Prostate gland (tissue), 2 donors: ENCODE data around the gene RARG. TPM values are rescaled to one million over a fixed set of nuclear protein-coding genes. Genes with fewer than 3 reads are reported as not detected.
A peak's percentile ranks its signal among the peaks of the same experiment; 100 is the strongest.

Experiments used
- DNase-seq: peaks from one replicate; pipeline ENCODE4 v3.0.0-alpha.2; 2019; ENCODE audit warnings: low spot score
- H3K27ac ChIP-seq, 2 donors: fragments of 200-600 bp; sonication (generic); 2 replicates each; pipeline ENCODE4 v1.5.1; 2017 to 2019
- H3K27me3 ChIP-seq: fragments of 200-600 bp; sonication (generic); replicated peaks from 2 replicates; pipeline ENCODE4 v1.5.1; 2019; ENCODE audit not compliant: insufficient read depth
- H3K36me3 ChIP-seq, 2 donors: fragments of 200-600 bp; sonication (generic); 1 replicate in 1 of 2; 2 replicates in 1 of 2; pipeline versions ENCODE4 v1.5.1 to v1.8.1; 2017 to 2019
- H3K4me1 ChIP-seq: fragments of 200-600 bp; sonication (generic); replicated peaks from 2 replicates; pipeline ENCODE4 v1.5.1; 2019
- H3K4me3 ChIP-seq, 2 donors: fragments of 200-600 bp; sonication (generic); 2 replicates each; pipeline ENCODE4 v1.5.1; 2017 to 2019
- H3K9me3 ChIP-seq: fragments of 200-600 bp; sonication (generic); 2 replicates; pipeline ENCODE4 v1.5.1; 2017
- CTCF ChIP-seq, 4 experiments: fragments of 200-600 bp in 2 of 4; fragments of 450-650 bp in 2 of 4; sonication (generic) in 2 of 4; IDR thresholded peaks; 1 replicate in 3 of 4; 2 replicates in 1 of 4; pipeline ENCODE4 v1.5.1; 2016 to 2019; ENCODE audit warnings: antibody characterized with exemption in 4 of 4, mild to moderate bottlenecking in 2 of 4, moderate library complexity in 2 of 4
- POLR2A ChIP-seq: fragments of 450-650 bp; IDR thresholded peaks from one replicate; pipeline ENCODE4 v1.6.1; 2016; ENCODE audit warnings: antibody characterized with exemption, mild to moderate bottlenecking
- POLR2AphosphoS5 ChIP-seq: sonication (generic); formaldehyde crosslinking; IDR thresholded peaks from one replicate; pipeline ENCODE4 v1.6.1; 2017; ENCODE audit warnings: antibody characterized with exemption
- WGBS: methylation state at CpG from one replicate; pipeline ENCODE4 v1.1.5; 2018; 5-methylcytosine and 5-hydroxymethylcytosine counted together
- intact Hi-C: fragments of 100-400 bp; cut with DNase I; formaldehyde crosslinking; loops from one replicate; pipeline ENCODE4 v1.14.2; 2022
- total RNA-seq, 2 donors: library from RNA; depleted of rRNA; stranded (reverse); fragments of >200 nt; gene quantifications; one replicate each; pipeline ENCODE4 v1.1.0, GENCODE V29; 2016

The RARG gene
- total RNA-seq, 2 donors from 2014 or later: 28.9 to 30.4 TPM

GRCh38 chr12:53221203-53222080, 10.6 kb downstream of the RARG start:
- Histone ChIP-seq H3K4me3 (peak overlapping the region; percentile 48 to 70), H3K4me1 (peaks cover 39% of the 10 kb centered on the region), H3K9me3 (no peaks in the 10 kb centered on the region), H3K36me3 (no peaks in the 10 kb centered on the region), H3K27me3 (no peaks in the 10 kb centered on the region), H3K27ac (peak overlapping the region; percentile 97 to 99)
- peak; percentile 77 for DNase-seq
- WGBS: under 1% methylated on average over 46 of the region's 72 CpGs
- intact Hi-C loops: no loop called here
- TF ChIP-seq CTCF (IDR thresholded peaks at IDR 0.05) (peak in 2 of 4 experiments; percentile 21), POLR2AphosphoS5 (peak; percentile 22), POLR2A (peak; percentile 15)

- H3K4me3 ChIP-seq: peak overlapping the region; percentile 48 to 70
- intact Hi-C loops: no loop called here
- no peaks in the 10 kb centered on the region for H3K9me3 ChIP-seq
- no peaks in the 10 kb centered on the region for H3K36me3 ChIP-seq
- TF ChIP-seq CTCF (IDR thresholded peaks at IDR 0.05) (no peak), POLR2AphosphoS5 (peak; percentile 75), POLR2A (peak; percentile 6)
- 2% methylated on average over 41 of the region's 42 CpGs for WGBS
- H3K4me1 ChIP-seq: peaks cover 40% of the 10 kb centered on the region
- peak overlapping the region; percentile 97 to 99 for H3K27ac ChIP-seq
- no peaks in the 10 kb centered on the region for H3K27me3 ChIP-seq
- DNase-seq: peak; percentile 84
These were observed 11.3 kb downstream of the RARG start for GRCh38 chr12:53220694-53221202.

GRCh38 chr12:53219956-53220693, 11.9 kb downstream of the RARG start:
- no peaks in the 10 kb centered on the region for H3K9me3 ChIP-seq
- peaks cover 35% of the 10 kb centered on the region for H3K4me1 ChIP-seq
- H3K4me3 ChIP-seq: peak overlapping the region; percentile 48 to 70
- intact Hi-C loops: no loop called here
- peaks cover 0 to 6% of the 10 kb centered on the region in 2 donors for H3K36me3 ChIP-seq
- WGBS: under 1% methylated on average over 52 of the region's 53 CpGs
- H3K27ac ChIP-seq: peak overlapping the region; percentile 97 to 99
- no peaks in the 10 kb centered on the region for H3K27me3 ChIP-seq
- peak; percentile 63 for DNase-seq
- TF ChIP-seq CTCF (IDR thresholded peaks at IDR 0.05) (no peak), POLR2AphosphoS5 (no peak), POLR2A (no peak)

- Histone ChIP-seq H3K27me3 (no peaks in the 10 kb centered on the region), H3K27ac (peak overlapping the region; percentile 82 to 99), H3K4me3 (peak overlapping the region; percentile 48 to 70), H3K9me3 (no peaks in the 10 kb centered on the region), H3K36me3 (peaks cover 0 to 6% of the 10 kb centered on the region in 2 donors), H3K4me1 (peaks cover 28% of the 10 kb centered on the region)
- no peak for DNase-seq
- 4% methylated on average over 27 of the region's 27 CpGs for WGBS
- TF ChIP-seq POLR2A: peak; percentile 19
- no peak for TF ChIP-seq POLR2AphosphoS5
- intact Hi-C loops: no loop called here
These were observed 12.6 kb downstream of the RARG start for GRCh38 chr12:53219292-53219955.
